ENCODE results near the gene CTNNBL1. TPM values are rescaled to one million over a fixed set of nuclear protein-coding genes. Genes with fewer than 3 reads are reported as not detected.
"Not testable (repeated sequence)": the region's sequence is repeated elsewhere in the genome, so short reads cannot be mapped to it uniquely, and the experiment has no call there.

The CTNNBL1 gene
- total RNA-seq, 2 donors from 2014 or later, result 65.9 to 102 TPM

DNA sequence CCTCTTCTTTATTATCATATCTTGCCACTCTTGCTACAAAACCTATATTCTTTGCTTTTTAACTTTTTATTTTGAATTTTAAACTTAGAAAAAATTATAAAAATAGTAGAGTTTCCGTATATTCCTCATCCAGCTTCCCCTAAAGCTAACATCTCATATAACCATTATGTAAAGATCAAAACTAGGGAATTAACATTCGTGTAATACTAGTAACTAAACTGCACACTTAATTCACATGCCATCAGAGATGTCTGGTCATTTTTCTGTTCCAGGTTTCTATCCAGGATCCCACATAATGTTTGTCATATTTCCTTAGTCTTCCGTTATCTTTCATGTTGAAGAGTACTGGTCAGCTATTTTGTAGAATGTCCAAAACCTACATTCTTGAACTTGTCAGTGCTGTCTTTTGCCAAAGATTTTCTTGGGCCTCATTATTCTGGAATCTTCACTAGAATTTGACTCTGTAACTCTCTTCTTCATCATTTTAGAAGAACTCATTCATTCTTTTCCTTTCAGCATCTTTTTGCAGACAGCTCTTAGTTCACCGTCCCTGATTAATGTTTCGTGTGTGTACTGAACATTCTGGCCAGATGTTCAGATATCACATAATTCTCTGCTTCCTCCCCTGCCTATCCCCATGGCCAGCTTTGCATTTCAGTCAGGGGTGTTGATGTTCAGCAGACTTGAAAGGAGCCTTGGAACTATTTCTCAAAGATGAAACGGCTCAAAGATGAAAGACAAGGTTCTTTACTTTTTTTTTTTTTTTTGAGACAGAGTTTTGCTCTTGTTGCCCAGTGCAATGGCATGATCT is 9.4 kb downstream of the CTNNBL1 start:
- H3K36me3 Mint-ChIP-seq (ENCODE audit: insufficient read depth in 2 of 2), result peaks cover 0 to 5% of the 10 kb centered on the region in 2 donors
- H3K27me3 Mint-ChIP-seq (ENCODE audit: low read depth), result no peaks in the 10 kb centered on the region
- H3K4me3 Mint-ChIP-seq, result no peak overlapping the region
- no peaks in the 10 kb centered on the region for H3K9me3 Mint-ChIP-seq
- DNase-seq (no peak), ATAC-seq (replicated peaks in 1 of 2) (no peak)
- H3K4me1 Mint-ChIP-seq (ENCODE audit: low read depth), result peaks cover 14% of the 10 kb centered on the region
- H3K27ac Mint-ChIP-seq, result no peak overlapping the region

DNA sequence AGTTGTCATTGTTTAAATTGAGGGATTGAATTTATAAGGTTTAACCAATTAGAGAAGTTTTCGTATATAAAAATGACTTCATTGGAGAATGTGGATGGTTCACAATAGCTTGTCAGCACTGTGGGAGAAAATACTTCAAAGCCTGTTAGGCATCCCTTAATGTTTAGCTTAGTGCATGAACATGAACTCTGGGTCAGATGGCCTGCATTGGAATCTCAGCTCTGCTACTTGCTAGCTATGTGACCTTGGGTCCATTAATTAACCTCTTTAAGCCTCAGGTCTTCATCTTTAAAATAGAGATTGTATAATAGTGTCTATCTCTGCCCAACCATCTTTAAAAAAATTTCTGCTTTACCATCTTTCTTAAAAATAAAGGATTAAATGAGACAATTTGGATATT is 11.1 kb downstream of the CTNNBL1 start:
- H3K27ac Mint-ChIP-seq, result no peak overlapping the region
- H3K27me3 Mint-ChIP-seq (ENCODE audit: low read depth), result no peaks in the 10 kb centered on the region
- no peak overlapping the region for H3K4me3 Mint-ChIP-seq
- peaks cover 10% of the 10 kb centered on the region for H3K4me1 Mint-ChIP-seq (ENCODE audit: low read depth)
- ATAC-seq (replicated peaks in 1 of 2) (no peak), DNase-seq (no peak)
- H3K9me3 Mint-ChIP-seq, result no peaks in the 10 kb centered on the region
- peaks cover 0 to 6% of the 10 kb centered on the region in 2 donors for H3K36me3 Mint-ChIP-seq (ENCODE audit: insufficient read depth in 2 of 2)

GRCh38 chr20:37706298-37706697 is 12.5 kb downstream of the CTNNBL1 start:
- H3K27ac Mint-ChIP-seq, result no peak overlapping the region
- H3K36me3 Mint-ChIP-seq (ENCODE audit: insufficient read depth in 2 of 2), result peaks cover 0 to 6% of the 10 kb centered on the region in 2 donors
- no peak for ATAC-seq (replicated peaks in 1 of 2)
- peaks cover 10% of the 10 kb centered on the region for H3K4me1 Mint-ChIP-seq (ENCODE audit: low read depth)
- H3K9me3 Mint-ChIP-seq, result no peaks in the 10 kb centered on the region
- DNase-seq, result no peak
- no peaks in the 10 kb centered on the region for H3K27me3 Mint-ChIP-seq (ENCODE audit: low read depth)
- H3K4me3 Mint-ChIP-seq, result no peak overlapping the region

DNA sequence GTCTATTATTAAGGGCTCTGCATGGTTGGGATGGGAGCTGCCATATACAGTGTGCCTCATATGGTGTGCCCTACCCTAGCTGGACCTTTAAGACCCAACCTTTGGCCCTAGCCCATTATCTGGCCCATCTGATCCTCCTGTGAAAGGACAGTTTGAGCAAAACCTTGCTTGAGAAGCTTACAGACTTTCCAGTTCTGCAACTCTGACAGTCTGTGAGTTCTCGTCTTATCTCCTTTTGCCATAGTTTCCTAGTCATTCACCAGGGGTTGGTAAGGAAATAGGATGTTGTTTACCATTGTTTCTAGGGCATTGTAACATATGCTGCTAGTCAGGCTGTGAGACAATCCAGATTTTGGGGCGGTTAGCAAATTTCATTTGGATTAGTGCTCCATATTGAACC is 17.2 kb downstream of the CTNNBL1 start:
- DNase-seq (no peak), ATAC-seq (replicated peaks in 1 of 2) (no peak)
- Mint-ChIP-seq H3K4me3 (no peak overlapping the region), H3K27ac (no peak overlapping the region), H3K4me1 (ENCODE audit: low read depth) (peaks cover 16% of the 10 kb centered on the region), H3K9me3 (no peaks in the 10 kb centered on the region), H3K27me3 (ENCODE audit: low read depth) (no peaks in the 10 kb centered on the region), H3K36me3 (ENCODE audit: insufficient read depth in 2 of 2) (peaks cover 0 to 7% of the 10 kb centered on the region in 2 donors)

GRCh38 chr20:37711994-37712964 is 18.4 kb downstream of the CTNNBL1 start:
- Mint-ChIP-seq H3K36me3 (ENCODE audit: insufficient read depth in 2 of 2) (peaks cover 0 to 7% of the 10 kb centered on the region in 2 donors), H3K27me3 (ENCODE audit: low read depth) (no peaks in the 10 kb centered on the region), H3K27ac (no peak overlapping the region), H3K9me3 (no peaks in the 10 kb centered on the region), H3K4me1 (ENCODE audit: low read depth) (peaks cover 16% of the 10 kb centered on the region), H3K4me3 (no peak overlapping the region)
- DNase-seq (no peak), ATAC-seq (replicated peaks in 1 of 2) (no peak)

DNA sequence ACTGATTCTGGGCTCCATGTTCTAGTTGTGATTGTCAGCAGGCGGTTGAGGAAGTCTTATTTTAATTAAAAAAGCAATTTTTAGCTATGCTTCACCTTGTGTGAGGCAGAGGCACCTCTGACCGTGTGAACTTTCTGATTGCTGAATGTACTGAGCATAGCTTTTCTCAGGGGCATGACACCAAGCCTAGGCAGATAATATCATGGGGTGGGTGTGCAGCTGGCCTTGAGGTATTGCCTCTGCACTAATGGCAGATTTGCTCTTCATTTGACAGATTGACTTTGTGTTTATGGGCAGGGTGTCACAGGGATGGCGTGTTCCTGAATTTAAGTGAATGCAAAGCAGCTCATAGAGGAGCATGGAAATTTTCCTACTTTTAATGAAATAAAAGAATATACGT is 19.6 kb downstream of the CTNNBL1 start:
- Mint-ChIP-seq H3K27me3 (ENCODE audit: low read depth) (no peaks in the 10 kb centered on the region), H3K4me3 (no peak overlapping the region), H3K36me3 (ENCODE audit: insufficient read depth in 2 of 2) (peaks cover 0 to 2% of the 10 kb centered on the region in 2 donors), H3K9me3 (no peaks in the 10 kb centered on the region), H3K27ac (no peak overlapping the region), H3K4me1 (ENCODE audit: low read depth) (peaks cover 11% of the 10 kb centered on the region)
- ATAC-seq (replicated peaks in 1 of 2), result no peak
- DNase-seq, result no peak

DNA sequence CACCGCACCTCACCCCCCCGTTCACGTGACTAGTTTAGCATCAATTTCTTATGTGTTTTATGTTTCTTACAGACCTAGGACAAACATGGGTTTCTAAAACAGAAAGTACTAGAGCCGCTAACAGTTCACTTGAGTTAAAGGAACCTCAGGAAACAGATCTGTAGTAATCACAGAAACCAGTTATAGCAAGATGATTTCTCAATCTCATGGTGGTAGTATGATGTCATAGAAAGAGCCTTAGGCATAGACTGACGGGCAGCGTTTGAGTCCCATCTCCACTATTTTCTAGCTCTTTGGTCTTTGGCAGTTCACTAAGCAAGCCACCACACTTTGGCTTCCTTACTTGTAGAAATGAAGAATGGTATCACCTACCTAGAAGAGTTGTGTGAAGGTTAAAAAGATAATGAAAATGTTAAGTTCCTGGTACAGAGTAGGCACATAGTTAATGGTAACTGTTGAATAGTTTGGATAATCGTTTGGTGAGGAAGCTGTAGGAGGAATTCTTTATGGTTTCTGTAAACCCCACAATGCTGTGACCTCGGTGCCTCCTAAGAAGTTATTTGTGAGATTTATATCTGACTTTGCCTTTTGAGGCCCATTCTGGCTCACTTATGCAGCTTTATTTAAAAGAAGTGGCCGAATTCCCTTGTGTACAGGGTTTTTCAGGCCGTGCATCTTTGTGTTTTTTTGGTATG is 21.3 kb downstream of the CTNNBL1 start:
- H3K4me3 Mint-ChIP-seq, result no peak overlapping the region
- DNase-seq (no peak), ATAC-seq (replicated peaks in 1 of 2) (no peak)
- H3K27ac Mint-ChIP-seq, result peak overlapping the region; percentile 83
- peaks cover 0 to 1% of the 10 kb centered on the region in 2 donors for H3K9me3 Mint-ChIP-seq
- peaks cover 6% of the 10 kb centered on the region for H3K4me1 Mint-ChIP-seq (ENCODE audit: low read depth)
- no peaks in the 10 kb centered on the region for H3K27me3 Mint-ChIP-seq (ENCODE audit: low read depth)
- peaks cover 1 to 3% of the 10 kb centered on the region in 2 donors for H3K36me3 Mint-ChIP-seq (ENCODE audit: insufficient read depth in 2 of 2)

DNA sequence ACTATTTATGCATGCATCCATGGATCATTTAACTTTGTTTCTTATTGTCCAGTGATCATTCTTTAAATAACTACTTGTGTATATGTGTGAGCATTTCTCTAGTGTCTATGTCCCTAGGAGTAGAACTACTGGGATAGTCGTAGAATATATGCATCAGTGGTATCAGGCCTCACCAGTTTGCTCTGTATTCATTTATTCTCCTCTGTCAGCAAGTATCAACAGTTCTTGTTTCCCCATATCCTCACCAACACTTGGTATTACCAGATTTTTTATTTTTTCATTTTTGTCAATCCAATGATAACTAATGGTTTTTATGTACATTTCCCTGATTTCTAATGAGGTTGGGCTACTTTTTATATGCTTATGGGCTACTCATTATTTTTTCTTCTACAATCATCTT is 27.9 kb downstream of the CTNNBL1 start:
- peaks cover 6 to 9% of the 10 kb centered on the region in 2 donors for H3K36me3 Mint-ChIP-seq (ENCODE audit: insufficient read depth in 2 of 2)
- ATAC-seq (replicated peaks in 1 of 2) (no peak), DNase-seq (no peak)
- H3K27ac Mint-ChIP-seq, result peak overlapping the region; percentile 83
- peaks cover 4 to 7% of the 10 kb centered on the region in 2 donors for H3K9me3 Mint-ChIP-seq
- no peaks in the 10 kb centered on the region for H3K27me3 Mint-ChIP-seq (ENCODE audit: low read depth)
- H3K4me1 Mint-ChIP-seq (ENCODE audit: low read depth), result no peaks in the 10 kb centered on the region
- H3K4me3 Mint-ChIP-seq, result no peak overlapping the region

GRCh38 chr20:37722312-37722711 is 28.5 kb downstream of the CTNNBL1 start:
- H3K4me3 Mint-ChIP-seq; H3K4me1 Mint-ChIP-seq (ENCODE audit: low read depth); ATAC-seq (replicated peaks in 1 of 2); H3K36me3 Mint-ChIP-seq (ENCODE audit: insufficient read depth in 2 of 2); H3K27ac Mint-ChIP-seq; H3K9me3 Mint-ChIP-seq; DNase-seq; H3K27me3 Mint-ChIP-seq (ENCODE audit: low read depth): not testable (repeated sequence)

GRCh38 chr20:37723668-37724067 is 29.8 kb downstream of the CTNNBL1 start:
- no peak overlapping the region for H3K4me3 Mint-ChIP-seq
- no peak for DNase-seq
- H3K36me3 Mint-ChIP-seq (ENCODE audit: insufficient read depth in 2 of 2), result peaks cover 6 to 7% of the 10 kb centered on the region in 2 donors
- no peak overlapping the region for H3K27ac Mint-ChIP-seq
- peaks cover 4 to 7% of the 10 kb centered on the region in 2 donors for H3K9me3 Mint-ChIP-seq
- H3K27me3 Mint-ChIP-seq (ENCODE audit: low read depth), result no peaks in the 10 kb centered on the region
- H3K4me1 Mint-ChIP-seq (ENCODE audit: low read depth), result peaks cover 4% of the 10 kb centered on the region
- ATAC-seq (replicated peaks in 1 of 2), result no peak

DNA sequence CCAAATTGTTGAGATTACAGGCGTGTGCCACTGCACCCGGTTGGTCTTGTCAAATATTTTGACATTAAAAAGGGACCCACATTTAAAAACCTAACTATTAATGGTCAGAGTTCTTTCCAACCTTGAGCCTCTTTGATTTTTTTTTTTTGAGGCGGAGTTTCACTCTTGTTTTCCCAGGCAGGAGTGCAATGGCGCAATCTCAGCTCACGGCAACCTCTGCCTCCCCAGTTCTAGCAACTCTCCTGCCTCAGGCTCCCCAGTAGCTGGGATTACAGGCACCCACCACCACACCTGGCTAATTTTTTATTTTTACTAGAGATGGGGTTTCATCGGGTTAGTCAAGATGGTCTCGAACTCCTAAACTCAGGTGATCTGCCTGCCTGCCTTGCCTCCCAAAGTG is 31.3 kb downstream of the CTNNBL1 start:
- Mint-ChIP-seq H3K4me1 (ENCODE audit: low read depth) (peaks cover 5% of the 10 kb centered on the region), H3K36me3 (ENCODE audit: insufficient read depth in 2 of 2) (peaks cover 6% of the 10 kb centered on the region in 2 donors), H3K27ac (no peak overlapping the region), H3K9me3 (peaks cover 3 to 7% of the 10 kb centered on the region in 2 donors), H3K27me3 (ENCODE audit: low read depth) (no peaks in the 10 kb centered on the region), H3K4me3 (no peak overlapping the region)
- no peak for DNase-seq
- no peak for ATAC-seq (replicated peaks in 1 of 2)

DNA sequence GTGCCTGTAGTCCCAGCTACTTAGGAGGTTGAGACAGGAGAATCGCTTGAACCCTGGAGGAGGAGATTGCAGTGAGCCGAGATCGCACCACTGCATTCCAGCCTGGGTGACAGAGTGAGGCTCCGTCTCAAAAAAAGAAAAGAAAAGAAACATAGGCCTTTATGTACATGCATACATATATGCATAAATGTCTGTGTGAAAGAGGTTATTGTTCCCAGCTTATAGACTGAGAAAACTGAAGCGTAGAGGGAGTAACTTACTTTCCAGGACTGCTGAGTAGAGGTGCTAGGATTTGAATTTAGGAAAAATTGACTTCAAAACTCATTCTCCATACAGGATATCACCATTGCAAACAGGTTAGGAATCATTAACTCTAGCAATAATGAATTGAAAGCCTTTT is 32.0 kb downstream of the CTNNBL1 start:
- peaks cover 3 to 5% of the 10 kb centered on the region in 2 donors for H3K9me3 Mint-ChIP-seq
- ATAC-seq (replicated peaks in 1 of 2) (no peak), DNase-seq (no peak)
- H3K27ac Mint-ChIP-seq, result no peak overlapping the region
- no peak overlapping the region for H3K4me3 Mint-ChIP-seq
- no peaks in the 10 kb centered on the region for H3K27me3 Mint-ChIP-seq (ENCODE audit: low read depth)
- peaks cover 5% of the 10 kb centered on the region for H3K4me1 Mint-ChIP-seq (ENCODE audit: low read depth)
- H3K36me3 Mint-ChIP-seq (ENCODE audit: insufficient read depth in 2 of 2), result peaks cover 6% of the 10 kb centered on the region in 2 donors

DNA sequence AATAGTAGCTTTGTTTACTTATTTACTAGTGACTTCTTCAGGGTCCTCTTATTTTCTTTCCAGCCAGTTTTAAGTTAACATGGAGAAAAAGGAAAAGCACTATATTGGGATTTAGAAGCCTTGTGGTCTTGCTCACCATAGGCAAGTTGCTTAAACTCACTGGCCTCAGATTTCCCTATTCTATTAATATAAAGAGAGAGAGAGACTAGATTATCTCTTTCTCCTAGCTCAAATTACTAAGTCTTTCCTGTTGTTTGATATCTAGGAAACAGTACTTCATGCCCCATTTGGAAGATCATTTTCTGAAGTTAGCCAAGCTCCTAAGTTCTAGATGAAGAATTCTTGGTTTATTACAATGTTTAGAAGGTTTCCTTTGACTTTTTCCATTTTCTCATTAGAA is 32.5 kb downstream of the CTNNBL1 start:
- Mint-ChIP-seq H3K36me3 (ENCODE audit: insufficient read depth in 2 of 2) (peaks cover 5 to 6% of the 10 kb centered on the region in 2 donors), H3K4me1 (ENCODE audit: low read depth) (peaks cover 5% of the 10 kb centered on the region)
- ATAC-seq (replicated peaks in 1 of 2), result no peak

More for the DNA sequence above, 32.5 kb downstream of the CTNNBL1 start:
- Mint-ChIP-seq H3K27me3 (ENCODE audit: low read depth) (no peaks in the 10 kb centered on the region), H3K9me3 (peaks cover 3 to 5% of the 10 kb centered on the region in 2 donors), H3K4me3 (no peak overlapping the region), H3K27ac (no peak overlapping the region)
- DNase-seq, result no peak

All from activated T-cell treated with anti-CD3 and anti-CD28 coated beads, Interleukin-2, amount 50 U/mL, for 72 hours (primary cell).